Measurements from ENCODE around the gene RFFL.
"Not testable (repeated sequence)": the region's sequence is repeated elsewhere in the genome, so short reads cannot be mapped to it uniquely, and the experiment has no call there.

RFFL gene

DNA sequence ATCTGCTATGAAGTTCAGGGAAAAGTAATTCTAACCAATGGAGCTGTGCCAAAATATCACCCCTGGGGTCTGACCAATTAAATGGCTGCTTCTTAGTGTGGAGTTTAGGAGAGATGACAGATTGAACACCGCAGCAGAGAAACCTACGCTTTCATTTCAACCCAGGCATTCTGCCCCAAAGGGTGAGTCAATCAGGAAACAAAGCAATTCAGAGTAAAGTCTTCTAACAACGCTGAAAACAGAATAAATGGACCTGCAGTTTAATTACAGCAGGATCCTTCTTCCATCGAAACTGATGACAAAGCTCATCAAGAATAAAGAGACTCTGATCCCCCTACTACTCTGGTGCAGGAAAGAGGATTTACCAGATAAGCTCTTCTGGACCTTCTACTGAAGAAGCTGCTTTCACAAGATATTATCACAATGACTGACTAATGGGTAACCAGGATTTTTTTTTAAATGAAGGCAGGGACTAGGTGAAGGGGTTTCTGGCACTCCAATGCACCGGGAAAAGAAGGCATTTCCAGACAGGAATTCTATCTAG is 16.7 kb downstream of the RFFL start:
- FAIRE-seq = no peak

DNA sequence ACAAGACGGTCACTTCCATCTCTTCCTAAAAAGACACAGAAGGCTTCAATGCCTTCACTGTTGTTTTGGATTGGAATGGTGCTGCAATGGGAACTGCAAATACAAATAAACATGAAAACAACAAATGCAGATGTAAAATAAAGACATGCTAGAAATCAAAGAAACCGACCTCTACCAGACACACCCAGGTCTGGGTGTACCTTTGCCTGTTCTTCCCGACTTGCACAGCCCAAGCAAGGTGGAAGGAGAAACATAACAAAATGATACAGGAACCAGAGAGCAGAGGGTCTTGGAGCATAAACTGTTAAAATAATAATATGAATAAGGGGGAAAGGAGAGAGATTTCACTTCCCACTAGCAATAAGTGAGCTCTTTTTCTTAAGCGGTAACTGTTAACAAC is 17.3 kb downstream of the RFFL start:
- FAIRE-seq = no peak

DNA sequence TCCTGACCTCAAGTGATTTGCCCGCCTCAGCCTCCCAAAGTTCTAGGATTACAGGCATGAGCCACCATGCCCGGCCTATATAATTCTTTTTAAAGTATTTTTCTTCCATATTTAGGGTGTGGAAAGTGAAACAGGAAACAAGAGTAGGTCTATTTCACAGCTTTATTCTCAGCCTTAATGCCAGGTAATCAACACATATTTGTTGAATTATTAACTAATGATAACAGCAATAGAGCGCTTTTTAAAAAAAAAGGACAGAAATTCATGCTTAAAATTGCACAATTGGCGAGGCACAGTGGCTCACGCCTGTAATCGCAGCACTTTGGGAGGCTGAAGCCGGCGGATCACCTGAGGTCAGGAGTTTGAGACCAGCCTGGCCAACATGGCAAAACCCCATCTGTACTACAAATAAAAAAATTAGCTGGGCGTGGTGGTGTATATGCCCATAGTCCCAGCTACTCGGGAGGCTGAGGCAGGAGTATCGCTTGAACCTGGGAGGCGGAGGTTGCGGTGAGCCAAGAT is 18.0 kb downstream of the RFFL start:
- FAIRE-seq = not testable (repeated sequence)

DNA sequence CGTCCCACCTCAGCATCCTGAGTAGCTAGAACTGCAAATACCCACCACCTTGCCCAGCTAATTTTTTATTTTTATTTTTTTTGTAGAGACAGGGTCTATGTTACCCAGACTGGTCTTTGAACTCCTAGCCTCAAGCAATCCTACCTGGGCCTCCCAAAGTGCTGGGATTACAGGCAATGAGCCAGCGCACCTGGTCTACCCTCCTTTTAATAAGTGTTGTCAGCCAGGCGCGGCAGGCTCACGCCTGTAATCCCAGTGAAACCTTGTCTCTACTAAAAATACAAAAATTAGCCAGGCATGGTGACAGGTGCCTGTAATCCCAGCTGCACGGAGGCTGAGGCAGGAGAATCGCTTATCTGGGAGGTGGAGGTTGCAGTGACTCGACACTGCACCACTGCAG is 19.3 kb downstream of the RFFL start:
- no peak for FAIRE-seq

DNA sequence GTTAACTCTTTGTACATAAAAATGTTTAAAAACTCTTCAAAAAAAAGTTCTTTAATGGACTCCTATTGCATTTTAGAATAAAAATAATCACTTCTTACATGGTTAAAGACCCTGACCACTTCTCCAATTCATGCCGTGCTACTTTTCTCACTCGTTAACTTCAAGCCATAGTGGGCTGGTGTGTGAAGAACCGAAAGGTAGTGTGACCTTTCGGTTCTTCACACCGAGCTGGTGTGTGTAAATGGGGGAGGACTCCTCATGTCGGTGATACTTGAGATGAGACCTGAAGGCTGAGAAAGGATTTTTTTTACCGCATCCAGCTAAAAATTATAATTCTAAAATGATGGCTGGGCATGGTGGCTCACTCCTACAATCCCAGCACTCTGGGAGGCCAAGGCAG is 22.1 kb downstream of the RFFL start:
- FAIRE-seq = no peak

DNA sequence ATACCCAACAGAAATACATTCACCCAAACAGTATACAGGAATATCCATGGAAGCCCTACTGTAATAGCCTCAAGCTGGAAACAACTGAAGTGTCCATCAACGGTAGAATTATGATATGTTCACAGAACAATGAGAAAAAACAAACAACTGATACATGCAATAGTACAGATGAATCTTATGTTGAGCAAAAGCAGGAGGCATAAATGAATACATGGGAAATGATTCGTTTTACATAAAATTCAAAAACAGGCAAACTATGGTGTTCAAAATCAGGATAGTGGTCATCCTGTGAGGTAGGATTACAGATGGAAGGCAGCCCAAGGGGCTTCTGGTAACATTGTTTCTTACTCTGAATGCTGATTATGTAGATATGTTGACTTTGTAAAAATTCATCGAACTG is 25.1 kb downstream of the RFFL start:
- no peak for FAIRE-seq

DNA sequence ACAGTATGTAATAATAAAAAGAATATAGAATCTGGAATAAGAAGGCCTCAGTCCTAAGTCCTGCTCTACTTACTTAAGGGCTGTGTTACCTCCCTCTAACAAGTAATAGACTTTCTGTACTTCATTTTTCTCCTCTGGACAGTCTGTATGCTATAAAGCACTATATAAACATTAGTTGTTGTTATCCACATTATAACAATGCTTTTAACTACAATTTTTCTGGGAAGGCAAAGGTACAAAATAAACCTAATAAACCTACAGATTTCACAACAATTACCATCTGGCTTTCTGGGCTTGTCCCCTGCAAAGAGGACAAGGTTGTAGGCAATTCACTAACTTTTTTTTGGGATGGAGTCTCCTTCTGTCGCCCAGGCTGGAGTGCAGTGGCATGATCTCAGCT is 32.7 kb downstream of the RFFL start:
- FAIRE-seq = no peak

DNA sequence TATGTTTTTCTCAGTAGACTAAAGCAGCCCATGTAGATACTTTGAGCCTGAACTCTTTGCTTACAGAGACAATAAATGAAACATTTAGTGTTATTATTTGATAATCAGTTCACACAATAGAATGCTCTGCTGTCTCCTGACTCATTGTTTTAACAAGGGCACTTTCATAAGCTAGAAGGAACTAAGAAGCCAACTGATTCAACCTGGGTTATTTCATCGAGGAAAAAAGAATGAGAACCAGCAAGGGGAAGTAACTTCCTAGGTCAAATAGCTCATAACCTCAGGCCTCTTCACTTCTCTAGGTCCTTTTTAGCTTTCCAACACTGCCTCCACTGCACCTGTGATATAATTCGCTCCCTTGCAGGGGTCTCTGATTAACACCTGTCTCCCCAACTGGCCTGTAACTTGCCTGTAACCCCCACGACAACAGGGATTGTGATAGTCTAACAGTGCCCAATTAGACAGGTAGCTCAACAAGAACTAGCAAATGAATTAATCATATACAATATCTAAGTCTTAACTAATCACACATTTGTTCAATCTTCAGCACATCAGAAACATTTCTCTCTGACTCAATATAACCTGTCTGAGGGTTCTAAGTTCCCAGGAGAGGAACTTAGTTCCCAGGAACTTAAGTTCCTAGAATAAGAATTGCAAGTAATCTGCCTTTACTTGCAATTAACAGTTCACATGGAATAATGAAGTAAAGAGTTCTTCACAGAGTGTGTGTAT is 34.8 kb downstream of the RFFL start:
- FAIRE-seq = no peak

DNA sequence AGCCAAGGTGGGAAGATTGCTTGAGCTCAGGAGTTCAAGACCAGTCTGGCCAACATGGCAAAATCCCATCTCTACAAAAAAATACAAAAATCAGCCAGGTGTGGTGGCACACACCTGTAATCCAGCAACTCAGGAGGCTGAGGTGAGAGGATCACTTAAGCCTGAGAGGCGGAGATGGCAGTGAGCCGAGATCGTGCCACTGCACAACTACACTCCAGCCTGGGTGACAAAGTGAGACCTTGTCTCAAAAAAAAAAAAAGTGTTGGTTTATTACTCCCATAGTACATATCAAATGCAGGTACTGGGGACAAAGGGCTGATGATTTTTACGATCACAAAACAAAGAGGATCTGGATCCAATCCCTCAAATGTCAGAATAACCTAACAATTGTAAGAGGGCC is 35.4 kb downstream of the RFFL start:
- not testable (repeated sequence) for FAIRE-seq

DNA sequence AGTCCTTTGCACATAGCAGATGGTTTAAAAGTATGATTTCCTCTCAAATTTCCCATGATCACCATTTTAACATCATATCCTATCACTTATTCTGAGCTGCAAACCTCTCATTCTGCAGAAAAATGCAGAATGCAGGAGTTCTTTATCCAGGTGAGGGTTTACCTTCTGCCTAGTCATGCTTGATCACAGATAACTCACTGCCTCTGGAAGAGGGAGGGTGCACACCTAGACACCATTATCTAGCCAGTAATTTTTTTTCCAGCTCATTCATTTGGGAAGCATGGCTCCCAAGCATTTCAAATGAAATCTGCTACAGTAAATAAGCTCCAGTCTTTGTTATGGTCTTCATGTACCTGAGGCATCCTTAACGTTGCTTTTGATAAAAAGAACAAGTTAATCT is 38.0 kb downstream of the RFFL start:
- FAIRE-seq = no peak

DNA sequence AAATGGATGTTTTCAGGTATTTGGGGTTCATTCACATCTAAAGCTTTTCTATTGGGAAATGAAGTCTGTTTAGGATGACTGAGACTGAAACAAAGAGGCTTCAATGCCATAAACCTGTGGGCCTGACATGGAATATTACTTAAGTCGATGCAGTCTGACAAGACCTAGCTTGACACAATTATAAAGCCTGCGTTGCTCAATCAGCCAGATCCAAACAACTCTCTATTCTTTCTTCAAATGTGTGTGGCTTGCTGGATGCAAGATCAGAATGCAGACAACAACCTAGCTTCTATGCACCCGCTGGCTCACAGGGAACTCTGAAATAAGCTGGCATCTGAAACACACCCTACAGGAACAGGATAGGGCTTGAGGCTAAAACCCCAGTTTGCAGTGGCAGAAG is 40.0 kb downstream of the RFFL start:
- FAIRE-seq = no peak

DNA sequence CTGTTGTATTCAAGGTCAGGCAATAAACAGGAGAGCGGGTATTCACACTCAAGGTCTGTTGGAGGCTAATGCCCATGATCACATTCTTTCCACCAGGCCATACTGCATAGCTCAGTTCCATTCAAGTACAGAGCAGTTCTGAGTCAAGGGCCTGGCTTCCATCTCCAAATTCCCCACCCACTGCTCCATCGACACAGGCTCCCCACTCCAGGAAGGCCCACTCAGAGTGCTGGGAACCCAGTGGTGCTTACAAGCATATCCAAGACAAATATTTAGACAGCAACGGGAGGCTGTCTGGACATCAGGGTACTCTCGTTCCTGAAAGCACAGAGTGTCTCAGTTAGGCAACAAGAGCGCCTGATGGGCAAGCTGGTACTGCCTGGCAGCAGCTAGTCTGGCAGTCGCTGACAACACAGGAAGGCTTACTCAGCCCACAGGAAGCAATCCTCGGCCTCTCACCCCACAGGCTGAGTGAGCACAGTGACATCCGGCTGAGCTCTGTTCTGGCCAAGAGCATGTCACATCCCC is 40.9 kb downstream of the RFFL start:
- FAIRE-seq = no peak

DNA sequence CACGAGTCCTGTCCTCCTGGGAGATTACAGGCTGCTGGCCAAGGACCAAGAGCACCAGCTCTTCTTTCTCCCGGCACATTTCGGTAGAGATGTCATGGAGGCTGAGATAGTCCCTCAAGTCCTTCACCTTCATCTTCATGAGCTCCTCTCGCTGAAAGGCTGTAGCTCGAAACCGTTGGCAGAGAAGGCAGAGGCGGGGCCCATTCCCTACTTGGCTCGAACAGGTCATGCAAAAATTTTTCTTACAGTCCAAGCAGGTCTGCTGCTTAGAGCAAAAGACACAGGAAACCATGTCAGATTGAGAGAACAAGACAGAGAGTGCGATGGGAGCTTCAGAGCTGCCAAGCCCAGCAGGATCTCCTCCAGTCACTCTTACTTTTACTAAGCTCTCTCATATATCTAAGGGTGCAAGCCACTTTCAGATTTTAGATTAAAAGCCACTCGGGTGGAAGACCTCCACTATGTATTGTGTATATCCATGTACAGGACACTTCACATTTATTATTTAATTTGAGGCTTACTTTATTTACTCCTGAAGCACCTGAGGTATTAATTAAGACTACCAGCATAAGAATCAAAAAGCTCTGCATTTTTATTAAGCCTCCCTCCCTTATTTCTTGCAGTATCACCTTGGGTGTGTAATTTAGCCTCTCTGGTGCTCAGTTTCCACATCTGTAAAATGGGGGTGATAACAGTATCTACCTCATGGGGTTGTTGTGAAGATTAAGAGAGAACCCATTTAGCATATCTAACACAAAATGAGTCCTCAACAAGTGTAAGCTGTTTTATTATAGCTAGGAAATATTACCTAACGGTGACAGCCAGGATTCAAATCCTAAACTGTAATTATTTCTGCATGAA is 41.8 kb downstream of the RFFL start:
- FAIRE-seq = no peak

DNA sequence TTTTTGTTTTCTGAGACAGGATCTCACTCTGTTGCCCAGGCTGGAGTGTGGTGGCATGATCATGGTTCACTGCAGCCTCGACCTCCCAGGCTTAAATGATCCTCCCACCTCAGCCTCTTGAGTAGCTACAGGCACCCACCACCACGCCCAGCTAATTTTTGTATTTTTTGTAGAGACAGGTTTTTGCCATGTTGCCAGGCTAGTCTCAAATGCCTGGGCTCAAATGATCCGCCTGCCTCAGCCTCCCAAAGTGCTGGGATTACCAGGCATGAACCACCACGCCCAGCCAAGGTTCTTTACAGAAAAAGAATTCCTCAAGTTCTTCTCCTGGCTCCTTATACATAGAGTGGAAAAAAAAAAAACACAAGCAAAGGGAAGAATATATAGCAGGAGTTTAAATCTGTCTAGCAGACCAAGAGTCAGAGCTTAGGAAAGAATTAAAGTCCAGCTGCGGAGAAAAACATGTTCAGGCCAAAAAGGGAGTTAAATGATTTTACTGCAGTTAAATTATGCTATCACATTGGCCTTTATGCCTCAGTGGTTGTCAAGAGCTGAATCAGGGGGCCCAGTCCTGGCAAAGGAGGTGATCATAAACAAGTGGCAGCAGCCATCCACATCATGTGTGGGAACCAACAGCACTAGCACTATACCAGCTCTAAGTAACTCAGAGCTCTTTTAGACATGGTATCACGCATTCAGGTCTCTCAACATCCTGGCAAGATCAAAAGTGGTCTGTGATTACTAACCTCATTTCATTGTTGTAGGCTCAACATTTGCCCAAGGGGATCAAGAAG is 43.9 kb downstream of the RFFL start:
- no peak for FAIRE-seq

DNA sequence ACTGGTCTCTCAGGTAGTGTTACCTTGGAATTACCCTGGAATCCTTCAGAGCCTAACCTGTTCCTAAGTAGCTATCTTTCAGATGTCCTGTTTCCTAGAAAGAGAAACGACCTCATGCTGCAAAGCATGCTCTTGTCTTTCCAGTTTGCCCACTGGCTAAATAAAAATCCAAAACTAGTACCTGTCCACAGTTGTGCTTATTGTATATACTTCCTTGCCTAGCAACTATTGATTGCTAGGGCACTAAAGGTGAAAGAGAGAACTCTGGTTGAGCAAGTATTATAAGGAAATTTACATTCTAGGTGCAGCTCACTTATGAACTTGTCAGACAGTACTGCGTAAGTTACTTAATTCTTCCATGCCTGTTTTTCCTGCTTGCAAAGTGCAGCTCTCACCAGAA is 44.7 kb downstream of the RFFL start:
- no peak for FAIRE-seq

DNA sequence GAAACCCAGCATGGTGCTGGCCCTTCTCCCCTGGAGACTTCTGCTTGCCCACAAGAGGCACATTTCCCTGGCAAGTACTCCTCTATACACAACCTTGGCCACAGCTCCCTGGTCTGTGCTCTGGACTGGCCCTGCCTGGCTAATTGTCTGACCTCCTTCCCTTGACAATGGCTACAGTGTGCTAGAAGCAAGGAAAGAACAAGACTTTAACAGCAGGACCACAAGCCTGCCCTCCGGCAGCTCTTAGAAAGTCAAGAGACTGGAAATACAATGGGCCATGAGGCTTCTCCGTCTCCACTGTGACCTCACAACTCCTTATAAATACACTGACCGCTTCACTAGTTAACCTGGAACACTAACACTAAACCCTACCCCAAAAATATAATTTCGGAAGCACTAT is 46.5 kb downstream of the RFFL start:
- no peak for FAIRE-seq

DNA sequence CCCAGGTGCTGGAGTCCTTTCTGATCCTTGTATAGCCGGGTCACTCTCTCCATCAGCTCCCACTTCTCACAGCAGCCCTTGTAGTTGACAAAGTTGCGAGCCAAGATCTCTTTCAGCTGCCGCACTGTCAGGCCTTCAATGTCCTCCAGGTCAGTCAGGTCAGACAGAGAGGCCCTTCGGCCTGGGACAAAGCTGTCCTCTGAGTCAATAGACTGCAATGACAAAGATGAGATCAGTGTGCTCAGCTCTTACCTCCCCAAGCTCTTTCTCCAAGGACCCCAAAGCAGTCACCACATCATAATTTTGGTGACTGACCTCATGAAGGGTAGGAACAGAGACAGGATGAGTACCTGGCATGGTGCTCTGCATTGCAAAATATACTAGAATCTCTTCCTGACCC is 47.1 kb downstream of the RFFL start:
- no peak for FAIRE-seq

DNA sequence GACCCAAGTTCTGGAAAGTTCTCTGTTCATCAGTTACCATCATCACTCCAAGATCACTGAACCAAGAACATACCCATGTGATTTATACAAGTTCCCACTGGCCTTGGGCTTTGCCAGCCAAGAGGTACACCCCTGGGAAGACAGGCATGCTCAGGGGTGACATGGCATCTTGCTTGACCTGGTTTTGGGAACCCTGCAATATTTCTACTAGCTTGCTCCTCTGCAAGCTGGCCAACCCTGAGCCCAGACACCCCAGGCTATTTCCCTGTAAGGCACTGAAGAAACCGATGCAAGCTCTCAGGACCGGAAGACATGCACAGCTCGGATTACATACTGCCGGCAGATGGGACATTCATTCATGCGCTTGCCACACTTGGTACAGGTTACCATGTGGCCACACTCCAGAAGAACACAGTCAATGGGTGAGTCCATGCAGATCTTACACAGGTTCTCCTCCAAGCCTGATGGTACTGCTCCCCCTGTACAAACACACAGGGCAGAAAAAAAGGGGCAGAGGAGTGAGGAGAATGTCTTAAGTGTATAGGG is 51.8 kb downstream of the RFFL start:
- FAIRE-seq = no peak

DNA sequence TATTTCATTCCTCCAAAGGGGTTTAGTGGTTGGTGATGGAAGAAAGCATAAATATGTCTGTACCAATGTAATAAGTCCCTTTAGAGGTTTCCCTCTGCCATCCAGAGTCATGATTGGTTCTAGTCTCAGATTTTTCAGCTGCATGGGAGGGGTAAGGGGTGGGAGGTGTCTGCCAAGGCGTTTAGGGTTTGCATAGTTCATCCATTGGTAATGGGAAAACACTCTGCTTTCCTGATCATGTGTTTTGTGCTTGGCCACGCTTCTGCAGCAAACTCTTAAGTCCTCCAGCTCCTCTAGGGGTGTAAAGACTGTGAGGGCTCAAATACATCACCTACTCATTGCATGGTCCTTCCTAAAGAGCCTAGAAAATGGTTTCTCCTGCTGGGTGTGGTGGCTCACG is 53.4 kb downstream of the RFFL start:
- no peak for FAIRE-seq

DNA sequence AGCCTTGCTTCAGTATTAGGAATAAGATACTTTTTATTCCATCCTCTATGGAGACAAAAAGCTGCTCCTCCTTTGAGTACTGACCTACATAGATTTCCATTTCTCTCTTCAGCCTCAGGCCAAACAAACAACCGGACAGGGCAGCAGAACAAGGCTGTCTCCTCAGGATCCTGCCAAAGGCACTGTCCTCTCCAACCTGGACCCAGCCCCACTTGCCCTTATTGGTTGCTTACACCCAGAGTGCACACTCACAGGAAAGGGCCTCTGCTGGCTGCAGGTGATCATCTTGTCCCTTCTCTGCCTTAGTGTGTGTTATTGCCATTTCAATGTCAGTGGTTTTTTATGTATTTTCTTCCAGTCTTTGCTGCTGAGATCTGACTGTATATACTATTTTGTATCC is 56.5 kb downstream of the RFFL start:
- FAIRE-seq = no peak

DNA sequence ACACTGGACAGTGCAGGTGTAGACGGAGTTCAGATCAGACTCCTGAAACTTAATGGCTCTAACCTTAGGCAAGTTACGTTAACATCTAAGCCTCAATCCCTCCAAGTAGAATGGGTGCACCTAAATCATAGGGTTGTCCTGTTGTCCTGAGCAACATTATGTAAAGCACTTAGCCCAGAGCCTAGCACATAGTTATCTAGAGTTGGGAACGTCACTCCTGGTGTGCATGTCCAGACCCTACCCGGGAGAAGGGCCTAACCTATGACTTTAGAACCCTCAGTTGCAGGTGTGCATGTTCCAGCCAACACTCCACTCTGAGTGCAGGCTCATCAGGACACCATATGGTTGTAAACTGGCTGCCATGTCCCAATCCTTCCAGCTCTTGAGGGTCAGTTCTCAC is 57.2 kb downstream of the RFFL start:
- no peak for FAIRE-seq

DNA sequence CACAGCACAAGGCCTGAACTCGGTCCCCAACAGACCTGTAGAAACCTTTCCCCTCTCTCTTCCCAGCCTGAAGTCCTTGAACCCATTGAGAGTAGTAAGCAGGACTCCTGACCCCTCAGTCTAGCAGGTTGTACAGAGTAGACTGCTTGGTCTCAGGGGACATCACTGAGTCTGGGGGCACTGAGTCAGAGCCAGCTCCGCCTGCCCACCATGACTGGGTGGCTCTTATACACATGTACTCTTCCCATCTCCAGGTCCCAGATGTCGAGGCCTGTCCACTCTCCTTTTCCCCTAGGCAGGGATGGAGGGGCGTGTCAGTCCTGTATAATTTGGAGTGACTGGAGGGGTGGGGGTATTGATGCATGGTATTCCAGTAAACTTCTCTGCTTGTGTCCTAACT is 59.7 kb downstream of the RFFL start:
- FAIRE-seq = no peak

All from colon (tissue), 2 donors.